ENCODE data around the gene CDK5.

GRCh38 chr7:151075662-151075971, 17.9 kb upstream of the CDK5 start:
- no peak for TF ChIP-seq POLR2AphosphoS5 (IDR thresholded peaks at IDR 0.05)
- no peak for TF ChIP-seq CTCF (IDR thresholded peaks at IDR 0.05; ENCODE audit: poor library complexity, severe bottlenecking)
- no peak for TF ChIP-seq EZH2 (IDR thresholded peaks at IDR 0.05; ENCODE audit: borderline replicate concordance, insufficient read depth, low read length, poor library complexity, severe bottlenecking)
- no peak for TF ChIP-seq EP300 (conservative IDR thresholded peaks at IDR 0.05; ENCODE audit: poor library complexity, severe bottlenecking)
- no peak for TF ChIP-seq SMC3 (conservative IDR thresholded peaks at IDR 0.05; ENCODE audit: poor library complexity)
- TF ChIP-seq RAD21 (conservative IDR thresholded peaks at IDR 0.05), result no peak
